Measurements from ENCODE around the gene PTGIR.

GRCh38 chr19:46615966-46616365 lies 8.9 kb downstream of the PTGIR start:
- TF ChIP-seq CTCF (IDR thresholded peaks at IDR 0.05; ENCODE audit: low read depth, low read length) (no peak), EZH2phosphoT487 (IDR thresholded peaks at IDR 0.05; ENCODE audit: low read depth) (no peak)

All from OCI-LY3 (cell line).